Progenitor cell of endocrine pancreas (in vitro differentiated cells): ENCODE data around the gene MEPCE. TPM values are rescaled to one million over a fixed set of nuclear protein-coding genes. Genes with fewer than 3 reads are reported as not detected.

ENCODE experiments used
- DNase-seq: peaks from one replicate; pipeline ENCODE4 v3.0.0; 2021; ENCODE audit warnings: low spot score; ENCODE audit not compliant: unreplicated experiment
- H3K27ac Mint-ChIP-seq: 2 replicates; pipeline ENCODE4 v1.8.0; 2021; ENCODE audit warnings: mild to moderate bottlenecking, moderate library complexity, mixed read lengths
- H3K27me3 Mint-ChIP-seq: 2 replicates; pipeline ENCODE4 v1.8.0; 2021; ENCODE audit warnings: mixed read lengths
- H3K36me3 Mint-ChIP-seq: 2 replicates; pipeline ENCODE4 v1.8.0; 2022; ENCODE audit warnings: mixed read lengths; ENCODE audit not compliant: insufficient read depth
- H3K4me1 Mint-ChIP-seq: 2 replicates; pipeline ENCODE4 v1.8.0; 2021; ENCODE audit warnings: low read depth, mixed read lengths
- H3K4me3 Mint-ChIP-seq: 2 replicates; pipeline ENCODE4 v1.8.0; 2021; ENCODE audit warnings: low read depth, mild to moderate bottlenecking, moderate library complexity, mixed read lengths
- H3K9me3 Mint-ChIP-seq: 2 replicates; pipeline ENCODE4 v1.8.0; 2021; ENCODE audit warnings: low read depth, mixed read lengths
- CTCF ChIP-seq: fragments of 200-600 bp; sonication (generic); IDR thresholded peaks from one replicate; pipeline ENCODE4 v1.5.0; 2021; ENCODE audit warnings: antibody characterized with exemption, mild to moderate bottlenecking; ENCODE audit not compliant: unreplicated experiment
- total RNA-seq: library from RNA; stranded (reverse); gene quantifications from 2 replicates; pipeline ENCODE4 v1.2.1, GENCODE V29; 2021

The MEPCE gene
- total RNA-seq, 1 donor from 2014 or later, result 35.4 TPM

DNA sequence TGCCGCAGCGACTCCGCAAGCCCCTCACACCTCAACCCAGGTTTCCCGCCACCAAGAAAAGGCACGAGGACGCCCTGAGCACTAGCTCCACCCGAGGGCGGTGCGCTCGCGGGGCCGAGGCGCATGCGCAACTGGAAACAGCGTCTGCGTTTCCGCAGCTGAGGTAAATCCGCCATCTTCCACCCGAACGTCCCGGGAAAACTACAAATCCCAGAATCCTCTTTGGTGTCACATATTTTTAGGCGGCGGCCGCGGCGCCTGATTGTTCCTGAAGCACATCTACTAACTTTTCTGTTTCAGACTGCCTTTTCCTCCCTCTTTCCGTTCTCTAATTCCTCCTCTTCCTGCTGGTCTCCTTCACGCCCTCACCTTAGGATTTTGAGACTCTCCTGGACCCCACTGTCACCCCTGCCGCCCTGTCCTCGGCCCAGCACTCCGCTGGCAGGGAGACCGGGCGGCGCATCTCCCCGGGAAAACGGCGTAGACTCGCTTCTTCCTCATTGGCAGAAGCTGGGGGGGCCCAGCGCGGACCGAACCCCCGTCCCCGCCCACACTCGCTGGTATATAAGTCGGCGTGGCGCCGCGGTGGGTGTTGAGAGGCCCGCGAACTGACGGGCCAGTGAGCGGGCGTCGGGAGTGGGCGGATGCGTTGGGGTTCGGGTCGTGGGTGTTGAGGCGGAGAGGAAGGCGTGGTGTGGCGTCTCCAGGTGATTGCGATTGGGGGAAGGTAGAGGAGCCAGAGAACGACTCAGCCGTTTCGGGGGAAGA, 1.2 kb upstream of the MEPCE start, which contains the start of gene ZCWPW1:
TSS of gene ZCWPW1 (minus strand) at position 505 of the 768 bp plus-strand sequence. CDS start 8,054 bp downstream, outside the sequence.
- H3K36me3 Mint-ChIP-seq, result peaks cover 2% of the 10 kb centered on the region
- peaks cover 13% of the 10 kb centered on the region for H3K4me1 Mint-ChIP-seq
- H3K9me3 Mint-ChIP-seq, result no peaks in the 10 kb centered on the region
- peak within 1 kb of the TSS; percentile 98 for H3K4me3 Mint-ChIP-seq
- TF ChIP-seq CTCF, result no peak
- DNase-seq, result peak; percentile 86
- peak within 1 kb of the TSS; percentile 100 for H3K27ac Mint-ChIP-seq
- H3K27me3 Mint-ChIP-seq, result no peaks in the 10 kb centered on the region

GRCh38 chr7:100428967-100429636, 529 bp upstream of the MEPCE start:
- no peak for TF ChIP-seq CTCF
- Mint-ChIP-seq H3K27ac (peak overlapping the region; percentile 100), H3K4me3 (peak overlapping the region; percentile 98), H3K36me3 (peaks cover 7% of the 10 kb centered on the region), H3K9me3 (no peaks in the 10 kb centered on the region), H3K27me3 (no peaks in the 10 kb centered on the region), H3K4me1 (peaks cover 15% of the 10 kb centered on the region)
- peak; percentile 100 for DNase-seq

DNA sequence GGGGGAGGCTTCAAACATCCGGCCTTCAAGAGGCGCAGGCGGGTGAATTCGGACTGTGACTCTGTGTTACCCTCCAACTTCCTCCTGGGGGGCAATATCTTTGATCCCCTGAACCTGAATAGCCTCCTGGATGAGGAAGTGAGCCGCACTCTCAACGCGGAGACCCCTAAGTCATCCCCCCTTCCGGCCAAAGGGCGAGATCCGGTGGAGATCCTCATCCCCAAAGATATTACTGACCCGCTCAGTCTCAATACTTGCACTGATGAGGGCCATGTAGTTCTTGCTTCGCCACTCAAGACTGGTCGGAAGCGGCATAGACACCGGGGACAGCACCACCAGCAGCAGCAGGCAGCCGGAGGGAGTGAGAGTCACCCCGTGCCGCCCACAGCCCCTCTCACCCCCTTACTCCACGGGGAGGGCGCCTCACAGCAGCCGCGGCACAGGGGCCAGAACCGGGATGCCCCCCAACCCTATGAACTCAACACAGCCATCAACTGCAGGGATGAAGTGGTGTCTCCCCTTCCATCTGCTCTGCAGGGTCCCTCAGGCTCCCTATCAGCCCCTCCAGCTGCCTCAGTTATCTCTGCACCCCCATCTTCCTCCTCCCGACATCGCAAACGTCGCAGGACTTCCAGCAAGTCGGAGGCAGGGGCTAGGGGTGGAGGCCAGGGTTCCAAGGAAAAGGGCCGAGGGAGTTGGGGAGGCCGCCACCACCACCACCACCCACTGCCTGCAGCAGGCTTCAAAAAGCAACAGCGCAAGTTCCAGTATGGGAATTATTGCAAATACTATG, 1.1 kb downstream of the MEPCE start:
- Mint-ChIP-seq H3K4me1 (peaks cover 26% of the 10 kb centered on the region), H3K9me3 (no peaks in the 10 kb centered on the region), H3K27me3 (no peaks in the 10 kb centered on the region), H3K4me3 (peak overlapping the region; percentile 83), H3K36me3 (peaks cover 9% of the 10 kb centered on the region), H3K27ac (peak overlapping the region; percentile 92)
- no peak for DNase-seq
- TF ChIP-seq CTCF, result no peak

DNA sequence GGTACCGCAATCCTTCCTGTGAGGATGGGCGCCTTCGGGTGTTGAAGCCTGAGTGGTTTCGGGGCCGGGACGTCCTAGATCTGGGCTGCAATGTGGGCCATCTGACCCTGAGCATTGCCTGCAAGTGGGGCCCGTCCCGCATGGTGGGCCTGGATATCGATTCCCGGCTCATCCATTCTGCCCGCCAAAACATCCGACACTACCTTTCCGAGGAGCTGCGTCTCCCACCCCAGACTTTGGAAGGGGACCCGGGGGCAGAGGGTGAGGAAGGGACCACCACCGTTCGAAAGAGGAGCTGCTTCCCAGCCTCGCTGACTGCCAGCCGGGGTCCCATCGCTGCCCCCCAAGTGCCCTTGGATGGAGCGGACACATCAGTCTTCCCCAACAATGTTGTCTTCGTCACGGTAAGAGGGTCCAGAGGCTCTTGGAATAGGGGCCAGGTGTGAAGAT, 1.7 kb downstream of the MEPCE start:
- peak overlapping the region; percentile 83 for H3K4me3 Mint-ChIP-seq
- no peaks in the 10 kb centered on the region for H3K9me3 Mint-ChIP-seq
- H3K36me3 Mint-ChIP-seq, result peaks cover 9% of the 10 kb centered on the region
- DNase-seq, result no peak
- peaks cover 27% of the 10 kb centered on the region for H3K4me1 Mint-ChIP-seq
- no peak for TF ChIP-seq CTCF
- peak overlapping the region; percentile 45 for H3K27ac Mint-ChIP-seq
- no peaks in the 10 kb centered on the region for H3K27me3 Mint-ChIP-seq

DNA sequence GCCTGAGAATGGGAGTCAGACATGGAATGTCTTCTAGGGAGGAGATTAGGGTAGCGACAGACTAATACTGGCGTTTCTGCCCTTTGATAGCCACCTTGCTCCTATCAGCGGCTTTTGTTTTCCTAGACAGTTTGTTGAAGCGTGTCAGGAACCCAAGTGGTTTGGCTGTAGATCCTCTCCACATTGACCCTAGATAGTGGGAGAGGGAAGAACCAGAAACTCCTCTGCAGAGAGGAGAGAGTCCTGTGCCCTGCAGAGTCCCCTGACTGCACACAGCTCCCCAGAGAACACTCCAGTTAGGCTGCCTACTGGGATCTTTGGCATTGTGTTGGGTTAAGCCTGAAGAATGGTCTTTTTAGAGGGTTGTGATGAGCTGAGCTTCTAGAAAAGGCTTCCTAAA, 2.4 kb downstream of the MEPCE start:
- H3K27me3 Mint-ChIP-seq, result no peaks in the 10 kb centered on the region
- peaks cover 10% of the 10 kb centered on the region for H3K36me3 Mint-ChIP-seq
- no peak for TF ChIP-seq CTCF
- H3K4me1 Mint-ChIP-seq, result peaks cover 29% of the 10 kb centered on the region
- H3K4me3 Mint-ChIP-seq, result peak overlapping the region; percentile 83
- no peak for DNase-seq
- no peaks in the 10 kb centered on the region for H3K9me3 Mint-ChIP-seq
- H3K27ac Mint-ChIP-seq, result peak overlapping the region; percentile 45
